HG02571 (cell line): ENCODE results near the gene NR2F2.

Experiments
- ATAC-seq: cut with Tn5 transposase; IDR thresholded peaks from one replicate; pipeline ENCODE4 v1.9.1; 2021; ENCODE audit warnings: mild to moderate bottlenecking, moderate library complexity; ENCODE audit not compliant: unreplicated experiment

NR2F2 gene

GRCh38 chr15:96331144-96331944 is 844 bp downstream of the NR2F2 start:
- no peak for ATAC-seq

GRCh38 chr15:96331945-96332636 is 1.6 kb downstream of the NR2F2 start:
- ATAC-seq: no peak

- ATAC-seq: no peak
These were observed 2.2 kb downstream of the NR2F2 start for GRCh38 chr15:96332637-96333121.

GRCh38 chr15:96333131-96334016 is 2.9 kb downstream of the NR2F2 start:
- ATAC-seq: no peak

- ATAC-seq: no peak
These were observed 3.7 kb downstream of the NR2F2 start for GRCh38 chr15:96334017-96334704.

GRCh38 chr15:96334705-96335410 is 4.4 kb downstream of the NR2F2 start:
- ATAC-seq: no peak

GRCh38 chr15:96335411-96336024 is 5.0 kb downstream of the NR2F2 start:
- no peak for ATAC-seq

GRCh38 chr15:96336108-96336595 is 5.7 kb downstream of the NR2F2 start:
- ATAC-seq: no peak

GRCh38 chr15:96336596-96337364 is 6.3 kb downstream of the NR2F2 start:
- no peak for ATAC-seq

GRCh38 chr15:96337365-96338023 is 7.0 kb downstream of the NR2F2 start:
- no peak for ATAC-seq

GRCh38 chr15:96338074-96338765 is 7.7 kb downstream of the NR2F2 start:
- ATAC-seq: no peak

GRCh38 chr15:96338766-96339618 is 8.5 kb downstream of the NR2F2 start:
- ATAC-seq: no peak

GRCh38 chr15:96339619-96340347 is 9.3 kb downstream of the NR2F2 start:
- ATAC-seq: no peak

GRCh38 chr15:96340348-96340597 is 9.8 kb downstream of the NR2F2 start:
- ATAC-seq: no peak

- ATAC-seq: no peak
These were observed 10.4 kb downstream of the NR2F2 start for GRCh38 chr15:96340598-96341512.
